Heart left ventricle (tissue), 13 donors: ENCODE results near the gene TMEM179.

ENCODE experiments used
- CTCF ChIP-seq, 12 donors: fragments of 200-600 bp; sonication (generic) in 4 of 12; IDR thresholded peaks; one replicate each; pipeline versions ENCODE4 v1.5.0 to v1.8.0; 2018 to 2022; ENCODE audit warnings: antibody characterized with exemption in 12 of 12, mild to moderate bottlenecking in 5 of 12
- POLR2A ChIP-seq, 2 donors: fragments of 450-650 bp; IDR thresholded peaks; one replicate each; pipeline ENCODE4 v1.6.1; 2017; ENCODE audit warnings: antibody characterized with exemption in 2 of 2, mild to moderate bottlenecking in 2 of 2, moderate library complexity in 2 of 2
- donor health status: ischemic (EF 13 %, LVEDD 7.1; RV severe dilation, severe dysfunction).
- donor health status: DM: no; HTN: yes; CAD: no.
- donor health status: DM: no; HTN: no; CAD: no.
- donor health status: ischemic (EF 25% LVEDD 6.9; RV normal size, moderate dysfunction).
- donor health status: ischemic (EF 25% LVEDD 5.7; RV mildly dilated, moderate dysfunction).
- donor health status: ischemic (EF 35%, LVEDD 5.7; RV mildly dilated, moderate dysfunction).
- donor health status: nonischemic (EF 11% LVEDD 7.7; RV severe dilation, severe dysfunction).
- donor health status: DM: yes; HTN: yes; CAD: no.
- donor health status: PGD.
- donor health status: ischemic (EF 29% LVEDD 5.4; RV normal size, mild dysfunction).
- donor health status: nonischemic (EF 23%, LVEDD 6.1; RV moderate dilation, normal function).

- TF ChIP-seq CTCF (IDR thresholded peaks at IDR 0.05) (no peak), POLR2A (IDR thresholded peaks at IDR 0.05) (no peak)
Measured at GRCh38 chr14:104636131-104636530, 31.6 kb upstream of the TMEM179 start.
